Chondrocyte (in vitro differentiated cells): Measurements from ENCODE around the gene TTC39C. TPM values are rescaled to one million over a fixed set of nuclear protein-coding genes. Genes with fewer than 3 reads are reported as not detected.
"Not testable (repeated sequence)": the region's sequence is repeated elsewhere in the genome, so short reads cannot be mapped to it uniquely, and the experiment has no call there.

ENCODE experiments used
- DNase-seq: peaks from one replicate; pipeline ENCODE4 v3.0.0; 2021; ENCODE audit warnings: mixed read lengths, low spot score
- H3K27ac Mint-ChIP-seq: one replicate; pipeline ENCODE4 v1.8.0; 2021; ENCODE audit warnings: mild to moderate bottlenecking, moderate library complexity, mixed read lengths; ENCODE audit not compliant: unreplicated experiment
- H3K27me3 Mint-ChIP-seq: 2 replicates; pipeline ENCODE4 v1.8.0; 2021; ENCODE audit warnings: low read depth, mixed read lengths
- H3K36me3 Mint-ChIP-seq: 2 replicates; pipeline ENCODE4 v1.8.0; 2021; ENCODE audit warnings: low read depth, mixed read lengths
- H3K4me1 Mint-ChIP-seq: 2 replicates; pipeline ENCODE4 v1.8.0; 2021; ENCODE audit warnings: low read depth, mild to moderate bottlenecking, mixed read lengths
- H3K4me3 Mint-ChIP-seq: one replicate; pipeline ENCODE4 v1.8.0; 2021; ENCODE audit warnings: mild to moderate bottlenecking, moderate library complexity, mixed read lengths; ENCODE audit not compliant: unreplicated experiment
- H3K9me3 Mint-ChIP-seq: 2 replicates; pipeline ENCODE4 v1.8.0; 2021; ENCODE audit warnings: low read depth, mixed read lengths
- CTCF ChIP-seq: fragments of 200-600 bp; sonication (generic); IDR thresholded peaks from 2 replicates; pipeline ENCODE4 v1.5.0; 2021; ENCODE audit warnings: antibody characterized with exemption, mild to moderate bottlenecking, moderate library complexity
- total RNA-seq: library from RNA; stranded (reverse); gene quantifications from 3 replicates; pipeline ENCODE4 v1.2.1, GENCODE V29; 2021

Gene TTC39C
- total RNA-seq, 1 donor from 2014 or later = 11.2 TPM

- peaks cover 3% of the 10 kb centered on the region for H3K9me3 Mint-ChIP-seq
- H3K4me1 Mint-ChIP-seq = peaks cover 15% of the 10 kb centered on the region
- peaks cover 3% of the 10 kb centered on the region for H3K36me3 Mint-ChIP-seq
- DNase-seq = no peak
- no peak overlapping the region for H3K27ac Mint-ChIP-seq
- H3K4me3 Mint-ChIP-seq = no peak overlapping the region
- no peaks in the 10 kb centered on the region for H3K27me3 Mint-ChIP-seq
- no peak for TF ChIP-seq CTCF
Observed at GRCh38 chr18:24056506-24056905, 42.0 kb downstream of the TTC39C start.

GRCh38 chr18:24057804-24058203, 43.2 kb downstream of the TTC39C start:
- TF ChIP-seq CTCF = no peak
- H3K4me1 Mint-ChIP-seq = peaks cover 12% of the 10 kb centered on the region
- peaks cover 3% of the 10 kb centered on the region for H3K9me3 Mint-ChIP-seq
- H3K4me3 Mint-ChIP-seq = no peak overlapping the region
- no peak overlapping the region for H3K27ac Mint-ChIP-seq
- peaks cover 3% of the 10 kb centered on the region for H3K36me3 Mint-ChIP-seq
- DNase-seq = no peak
- H3K27me3 Mint-ChIP-seq = no peaks in the 10 kb centered on the region

- not testable (repeated sequence) for DNase-seq, H3K27me3 Mint-ChIP-seq, H3K4me1 Mint-ChIP-seq, H3K9me3 Mint-ChIP-seq, H3K27ac Mint-ChIP-seq, H3K36me3 Mint-ChIP-seq, H3K4me3 Mint-ChIP-seq
Observed at GRCh38 chr18:24059385-24059784, 44.8 kb downstream of the TTC39C start.

- Mint-ChIP-seq H3K27me3 (no peaks in the 10 kb centered on the region), H3K9me3 (peaks cover 3% of the 10 kb centered on the region), H3K27ac (no peak overlapping the region), H3K36me3 (peaks cover 3% of the 10 kb centered on the region), H3K4me1 (peaks cover 9% of the 10 kb centered on the region), H3K4me3 (no peak overlapping the region)
- DNase-seq = no peak
- no peak for TF ChIP-seq CTCF
Observed at GRCh38 chr18:24060644-24061043, 46.1 kb downstream of the TTC39C start.

- no peak overlapping the region for H3K4me3 Mint-ChIP-seq
- peaks cover 4% of the 10 kb centered on the region for H3K36me3 Mint-ChIP-seq
- no peak overlapping the region for H3K27ac Mint-ChIP-seq
- no peak for DNase-seq
- H3K27me3 Mint-ChIP-seq = no peaks in the 10 kb centered on the region
- no peak for TF ChIP-seq CTCF
- H3K9me3 Mint-ChIP-seq = no peaks in the 10 kb centered on the region
- H3K4me1 Mint-ChIP-seq = peaks cover 12% of the 10 kb centered on the region
Observed at GRCh38 chr18:24063121-24063731, 48.7 kb downstream of the TTC39C start.

- TF ChIP-seq CTCF = no peak
- peaks cover 4% of the 10 kb centered on the region for H3K36me3 Mint-ChIP-seq
- DNase-seq = no peak
- H3K27ac Mint-ChIP-seq = no peak overlapping the region
- no peaks in the 10 kb centered on the region for H3K9me3 Mint-ChIP-seq
- no peaks in the 10 kb centered on the region for H3K27me3 Mint-ChIP-seq
- no peak overlapping the region for H3K4me3 Mint-ChIP-seq
- H3K4me1 Mint-ChIP-seq = peaks cover 12% of the 10 kb centered on the region
Observed at GRCh38 chr18:24064391-24065100, 50.0 kb downstream of the TTC39C start.
